ENCODE measurements around the gene RIMBP2.

GRCh38 chr12:130491421-130492357, 224.4 kb downstream of the RIMBP2 start:
- TF ChIP-seq CTCF (IDR thresholded peaks at IDR 0.05; ENCODE audit: low read length) (no peak), EZH2 (IDR thresholded peaks at IDR 0.05; ENCODE audit: borderline replicate concordance, low read length) (no peak)
